GM13977 (cell line): Measurements from ENCODE around the gene C2CD2L.

Source experiments
- DNase-seq: peaks from one replicate; pipeline ENCODE4 v3.0.0; 2012; ENCODE audit warnings: low spot score
- CTCF ChIP-seq: IDR thresholded peaks from 2 replicates; pipeline ENCODE4 v1.5.1; 2012; ENCODE audit warnings: mild to moderate bottlenecking, control low read depth; ENCODE audit not compliant: insufficient read depth; ENCODE audit errors: extremely low read depth, missing control alignments
- in situ Hi-C: fragments of 300-500 bp; cut with MboI; formaldehyde crosslinking; loops from one replicate; pipeline ENCODE4 v1.12.0; 2022; ENCODE audit warnings: low sequenced_read_pairs, low pct_unique_long_range_greater_than_20kb, mixed read lengths, inconsistent platforms; ENCODE audit not compliant: unreplicated experiment

The C2CD2L gene

DNA sequence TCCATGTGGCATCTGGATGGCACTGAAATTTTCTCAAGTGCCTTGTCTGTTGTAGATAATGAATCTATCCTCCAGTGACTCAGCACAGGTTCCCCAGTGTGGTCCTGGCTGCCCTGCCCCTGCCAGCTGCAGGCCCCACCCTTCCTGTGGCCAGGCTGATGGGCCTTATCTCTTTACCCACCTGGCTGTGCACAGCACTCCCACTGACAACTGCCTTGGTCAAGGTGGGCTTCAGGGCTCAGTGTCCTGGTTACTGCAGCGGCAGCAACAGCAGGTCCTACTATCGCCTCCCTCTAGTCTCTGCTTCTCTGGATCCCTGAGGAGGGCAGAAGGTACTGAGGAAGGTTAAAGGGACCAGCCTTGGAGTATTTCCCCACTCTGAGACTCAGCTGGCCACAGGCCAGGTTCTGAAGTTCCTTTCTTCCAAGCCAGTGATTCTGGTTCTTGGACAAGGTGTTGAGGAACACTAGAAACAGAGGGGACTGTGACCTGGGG lies 19.4 kb upstream of the C2CD2L start:
- in situ Hi-C loops, result no loop called here
- no peak for TF ChIP-seq CTCF
- no peak for DNase-seq

GRCh38 chr11:119088406-119088805 lies 18.7 kb upstream of the C2CD2L start:
- in situ Hi-C loops, result no loop called here
- no peak for TF ChIP-seq CTCF
- DNase-seq, result no peak

- no peak for TF ChIP-seq CTCF
- in situ Hi-C loops, result no loop called here
- DNase-seq, result no peak
Measured at GRCh38 chr11:119089319-119089718, 17.8 kb upstream of the C2CD2L start.

GRCh38 chr11:119091178-119091577 lies 16.0 kb upstream of the C2CD2L start:
- TF ChIP-seq CTCF, result no peak
- DNase-seq, result no peak
- in situ Hi-C loops, result no loop called here

DNA sequence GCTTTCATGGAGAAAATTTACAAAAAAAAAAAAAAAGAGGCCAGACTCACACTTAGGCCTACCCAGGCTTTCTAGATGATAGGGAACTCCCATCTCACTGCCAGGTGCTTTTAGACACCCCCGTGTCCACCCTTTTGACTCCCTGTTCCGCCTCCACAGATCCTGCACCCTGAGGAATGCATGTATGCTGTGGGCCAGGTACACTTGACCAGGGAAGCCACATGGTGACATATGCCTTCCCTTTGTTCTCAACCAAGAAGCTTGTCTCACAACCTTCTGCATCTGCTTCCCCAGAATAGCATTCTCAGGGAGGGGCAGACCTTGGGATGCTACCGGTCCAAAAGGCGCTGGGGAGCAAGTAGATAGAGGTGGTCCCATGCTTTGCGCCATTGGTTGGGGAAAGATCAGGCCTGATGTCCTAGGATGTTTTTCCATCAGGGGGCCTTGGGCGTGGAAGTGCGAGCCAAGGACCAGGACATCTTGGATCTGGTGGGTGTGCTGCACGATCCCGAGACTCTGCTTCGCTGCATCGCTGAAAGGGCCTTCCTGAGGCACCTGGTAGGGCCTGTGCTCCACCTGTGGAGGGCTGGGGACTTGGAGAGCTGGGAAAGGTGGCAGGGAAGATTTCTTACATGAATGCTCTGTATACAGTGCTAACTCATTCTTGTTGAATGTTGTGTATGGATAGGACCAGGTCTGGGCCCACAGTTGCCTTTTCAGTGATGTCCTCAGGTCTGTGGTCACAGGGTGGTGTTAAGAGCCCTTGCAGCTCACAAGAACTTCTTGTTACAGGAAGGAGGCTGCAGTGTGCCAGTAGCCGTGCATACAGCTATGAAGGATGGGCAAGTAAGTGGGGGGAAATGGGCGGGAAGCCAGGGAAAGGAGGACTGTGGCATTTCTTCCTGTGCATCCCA lies 14.9 kb upstream of the C2CD2L start:
- in situ Hi-C loops, result no loop called here
- no peak for TF ChIP-seq CTCF
- no peak for DNase-seq

GRCh38 chr11:119092880-119093842 lies 14.0 kb upstream of the C2CD2L start:
- DNase-seq, result no peak
- in situ Hi-C loops, result no loop called here
- no peak for TF ChIP-seq CTCF
